Panc1 (cell line): Measurements from ENCODE around the gene TRPM4. TPM values are rescaled to one million over a fixed set of nuclear protein-coding genes. Genes with fewer than 3 reads are reported as not detected.

Source experiments
- ATAC-seq: fragments of 200-7000 bp; cut with Tn5 transposase; 2 replicates; pipeline ENCODE4 v1.9.1; 2020; ENCODE audit warnings: mild to moderate bottlenecking, moderate library complexity
- BruUV-seq: library from RNA; stranded (reverse); fragments of 400-500 nt; replicated peaks from 2 replicates; lab custom pipeline; 2021; lab: Mats Ljungman, UMichigan
- CTCF ChIA-PET: fragments of 300-600 bp; sonication (Branson Sonifier 250); formaldehyde crosslinking; loops from one replicate; lab custom pipeline; 2022; ENCODE audit warnings: antibody characterized with exemption; lab: Charles Lee
- POLR2A ChIA-PET: fragments of 300-600 bp; sonication (Branson Sonifier 250); formaldehyde crosslinking; loops from one replicate; lab custom pipeline; 2022; ENCODE audit warnings: antibody characterized with exemption; lab: Charles Lee
- DNase-seq: peaks from one replicate; pipeline ENCODE4 v3.0.0-alpha.2; 2010; ENCODE audit warnings: low read depth, low spot score
- H3K27ac ChIP-seq: 2 replicates; pipeline ENCODE4 v1.5.1; 2011; ENCODE audit warnings: mild to moderate bottlenecking, low read length, inconsistent platforms
- H3K27me3 ChIP-seq: fragments of 200-500 bp; sonication (Bioruptor generic); 2 replicates; pipeline ENCODE4 v1.6.0; 2014; ENCODE audit warnings: low read length, inconsistent platforms; ENCODE audit not compliant: control insufficient read depth, insufficient read depth
- H3K36me3 ChIP-seq: fragments of 200-500 bp; sonication (Bioruptor generic); 2 replicates; pipeline ENCODE4 v1.5.1; 2014; ENCODE audit warnings: inconsistent platforms, mild to moderate bottlenecking, low read length, moderate library complexity; ENCODE audit not compliant: control insufficient read depth, insufficient read depth
- H3K4me1 ChIP-seq: 2 replicates; pipeline ENCODE4 v1.5.1; 2011; ENCODE audit warnings: inconsistent platforms, mild to moderate bottlenecking, low read length, moderate library complexity; ENCODE audit not compliant: control insufficient read depth, insufficient read depth
- H3K4me3 ChIP-seq, 2 experiments: 2 replicates each; pipeline ENCODE4 v1.5.1; 2011 to 2012; ENCODE audit warnings: low read depth in 2 of 2, low read length in 2 of 2, mild to moderate bottlenecking in 2 of 2, inconsistent platforms in 1 of 2, moderate library complexity in 1 of 2
- H3K9me3 ChIP-seq: fragments of 200-500 bp; sonication (Bioruptor generic); 2 replicates; pipeline ENCODE4 v1.5.1; 2014; ENCODE audit warnings: low read depth, mild to moderate bottlenecking, inconsistent platforms, low read length, moderate library complexity; ENCODE audit not compliant: control insufficient read depth, insufficient read depth
- POLR2AphosphoS5 ChIP-seq: IDR thresholded peaks from 2 replicates; pipeline ENCODE4 v1.6.1; 2012; ENCODE audit warnings: mild to moderate bottlenecking, low read depth, low read length, moderate library complexity
- SIN3A ChIP-seq: IDR thresholded peaks from 2 replicates; pipeline ENCODE4 v1.6.1; 2012; ENCODE audit warnings: low read depth, mild to moderate bottlenecking, low read length, moderate library complexity, borderline replicate concordance; ENCODE audit not compliant: insufficient read depth
- TCF7L2 ChIP-seq: IDR thresholded peaks from 2 replicates; pipeline ENCODE4 v1.6.1; 2011; ENCODE audit warnings: mild to moderate bottlenecking, low read depth, low read length, inconsistent platforms
- in situ Hi-C: cut with HindIII; loops from 2 replicates; pipeline ENCODE4 v1.10.0; 2016; ENCODE audit warnings: low sequenced_read_pairs, low pct_unique_long_range_greater_than_20kb
- intact Hi-C: fragments of 100-400 bp; cut with micrococcal nuclease; formaldehyde crosslinking; loops from one replicate; pipeline ENCODE4 v1.10.0; 2022; ENCODE audit not compliant: unreplicated experiment
- total RNA-seq: library from RNA; stranded (reverse); gene quantifications from one replicate; pipeline ENCODE4 v1.2.1, GENCODE V29; 2021; ENCODE audit not compliant: unreplicated experiment
- TF ChIP-seq, protein P1 (sequence below): fragments of 450-650 bp; IDR thresholded peaks from 2 replicates; pipeline ENCODE4 v1.5.1; 2017; ENCODE audit warnings: mild to moderate bottlenecking
- TF ChIP-seq, protein P2 (sequence below), 2 experiments: IDR thresholded peaks; 2 replicates each; pipeline ENCODE4 v1.6.1; 2011 to 2012; ENCODE audit warnings: low read depth in 2 of 2, control low read depth in 1 of 2, low read length in 1 of 2, mild to moderate bottlenecking in 1 of 2, moderate library complexity in 1 of 2; ENCODE audit not compliant: insufficient read depth in 1 of 2

Gene TRPM4
- total RNA-seq, 1 experiment from 2014 or later = 19.4 TPM

DNA sequence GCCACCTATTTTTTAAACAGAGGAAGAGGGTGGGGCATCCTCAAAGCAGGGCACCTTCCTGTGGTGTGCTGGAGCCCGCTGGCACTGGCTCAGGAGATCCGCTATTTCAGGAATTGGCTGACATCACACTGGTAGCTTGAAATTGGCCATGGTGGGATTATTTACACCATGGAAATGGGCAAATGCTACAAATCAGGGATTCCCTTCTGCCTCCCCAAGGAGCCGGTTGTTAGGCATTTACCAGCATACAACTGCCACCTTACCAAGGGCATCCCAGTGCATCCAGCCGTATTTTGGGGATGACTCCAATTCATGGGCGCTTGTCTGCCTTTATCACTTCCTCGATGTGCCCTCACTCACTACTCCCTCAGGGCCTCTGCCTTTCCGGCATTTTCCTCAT, 16.6 kb upstream of the TRPM4 start:
- CTCF ChIA-PET = no interaction called here
- no TSS peak for BruUV-seq
- Histone ChIP-seq H3K4me1 (no peaks in the 10 kb centered on the region), H3K27me3 (no peaks in the 10 kb centered on the region), H3K36me3 (no peaks in the 10 kb centered on the region), H3K27ac (no peak overlapping the region), H3K9me3 (no peaks in the 10 kb centered on the region), H3K4me3 (no peak overlapping the region)
- POLR2A ChIA-PET = no interaction called here
- intact Hi-C loops (no loop called here), in situ Hi-C loops (no loop called here)
- DNase-seq (no peak), ATAC-seq (no peak)
- TF ChIP-seq POLR2AphosphoS5 (no peak), TCF7L2 (no peak), SIN3A (no peak)
- TF ChIP-seq, protein P1, sequence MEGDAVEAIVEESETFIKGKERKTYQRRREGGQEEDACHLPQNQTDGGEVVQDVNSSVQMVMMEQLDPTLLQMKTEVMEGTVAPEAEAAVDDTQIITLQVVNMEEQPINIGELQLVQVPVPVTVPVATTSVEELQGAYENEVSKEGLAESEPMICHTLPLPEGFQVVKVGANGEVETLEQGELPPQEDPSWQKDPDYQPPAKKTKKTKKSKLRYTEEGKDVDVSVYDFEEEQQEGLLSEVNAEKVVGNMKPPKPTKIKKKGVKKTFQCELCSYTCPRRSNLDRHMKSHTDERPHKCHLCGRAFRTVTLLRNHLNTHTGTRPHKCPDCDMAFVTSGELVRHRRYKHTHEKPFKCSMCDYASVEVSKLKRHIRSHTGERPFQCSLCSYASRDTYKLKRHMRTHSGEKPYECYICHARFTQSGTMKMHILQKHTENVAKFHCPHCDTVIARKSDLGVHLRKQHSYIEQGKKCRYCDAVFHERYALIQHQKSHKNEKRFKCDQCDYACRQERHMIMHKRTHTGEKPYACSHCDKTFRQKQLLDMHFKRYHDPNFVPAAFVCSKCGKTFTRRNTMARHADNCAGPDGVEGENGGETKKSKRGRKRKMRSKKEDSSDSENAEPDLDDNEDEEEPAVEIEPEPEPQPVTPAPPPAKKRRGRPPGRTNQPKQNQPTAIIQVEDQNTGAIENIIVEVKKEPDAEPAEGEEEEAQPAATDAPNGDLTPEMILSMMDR = no peak
- TF ChIP-seq, protein P2, sequence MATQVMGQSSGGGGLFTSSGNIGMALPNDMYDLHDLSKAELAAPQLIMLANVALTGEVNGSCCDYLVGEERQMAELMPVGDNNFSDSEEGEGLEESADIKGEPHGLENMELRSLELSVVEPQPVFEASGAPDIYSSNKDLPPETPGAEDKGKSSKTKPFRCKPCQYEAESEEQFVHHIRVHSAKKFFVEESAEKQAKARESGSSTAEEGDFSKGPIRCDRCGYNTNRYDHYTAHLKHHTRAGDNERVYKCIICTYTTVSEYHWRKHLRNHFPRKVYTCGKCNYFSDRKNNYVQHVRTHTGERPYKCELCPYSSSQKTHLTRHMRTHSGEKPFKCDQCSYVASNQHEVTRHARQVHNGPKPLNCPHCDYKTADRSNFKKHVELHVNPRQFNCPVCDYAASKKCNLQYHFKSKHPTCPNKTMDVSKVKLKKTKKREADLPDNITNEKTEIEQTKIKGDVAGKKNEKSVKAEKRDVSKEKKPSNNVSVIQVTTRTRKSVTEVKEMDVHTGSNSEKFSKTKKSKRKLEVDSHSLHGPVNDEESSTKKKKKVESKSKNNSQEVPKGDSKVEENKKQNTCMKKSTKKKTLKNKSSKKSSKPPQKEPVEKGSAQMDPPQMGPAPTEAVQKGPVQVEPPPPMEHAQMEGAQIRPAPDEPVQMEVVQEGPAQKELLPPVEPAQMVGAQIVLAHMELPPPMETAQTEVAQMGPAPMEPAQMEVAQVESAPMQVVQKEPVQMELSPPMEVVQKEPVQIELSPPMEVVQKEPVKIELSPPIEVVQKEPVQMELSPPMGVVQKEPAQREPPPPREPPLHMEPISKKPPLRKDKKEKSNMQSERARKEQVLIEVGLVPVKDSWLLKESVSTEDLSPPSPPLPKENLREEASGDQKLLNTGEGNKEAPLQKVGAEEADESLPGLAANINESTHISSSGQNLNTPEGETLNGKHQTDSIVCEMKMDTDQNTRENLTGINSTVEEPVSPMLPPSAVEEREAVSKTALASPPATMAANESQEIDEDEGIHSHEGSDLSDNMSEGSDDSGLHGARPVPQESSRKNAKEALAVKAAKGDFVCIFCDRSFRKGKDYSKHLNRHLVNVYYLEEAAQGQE (IDR thresholded peaks at IDR 0.05; ENCODE audit: insufficient read depth in 1 of 2, low read depth in 2 of 2, low read length in 1 of 2) = no peak

DNA sequence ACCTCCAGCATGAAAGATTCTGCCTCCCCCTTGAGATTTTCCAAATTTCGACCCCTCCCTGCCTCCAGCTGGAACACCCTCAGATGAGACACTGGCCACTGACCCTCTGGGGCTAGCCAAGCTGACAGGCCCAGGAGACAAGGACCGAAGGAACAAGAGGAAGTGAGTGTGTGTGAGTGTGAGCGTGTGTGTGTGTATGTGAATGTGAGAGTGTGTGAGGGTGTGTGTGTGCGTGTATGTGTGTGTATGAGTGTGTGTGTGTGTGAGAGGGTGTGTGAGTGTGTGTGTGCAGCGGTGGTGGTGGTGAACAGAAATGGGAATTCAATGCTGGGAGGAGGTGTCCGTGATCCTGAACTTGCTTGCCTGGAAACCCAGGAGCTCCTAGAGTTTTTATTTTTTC, 16.2 kb upstream of the TRPM4 start:
- no peaks in the 10 kb centered on the region for H3K9me3 ChIP-seq
- H3K4me3 ChIP-seq = no peak overlapping the region
- no peaks in the 10 kb centered on the region for H3K4me1 ChIP-seq
- in situ Hi-C loops (no loop called here), intact Hi-C loops (no loop called here)
- TF ChIP-seq POLR2AphosphoS5 = no peak
- TF ChIP-seq TCF7L2 = no peak
- no peak for TF ChIP-seq SIN3A
- TF ChIP-seq, protein P1 = no peak
- TF ChIP-seq, protein P2 (IDR thresholded peaks at IDR 0.05; ENCODE audit: insufficient read depth in 1 of 2, low read depth in 2 of 2, low read length in 1 of 2) = no peak
- DNase-seq (no peak), ATAC-seq (no peak)
- ChIA-PET POLR2A (no interaction called here), CTCF (no interaction called here)
- no peaks in the 10 kb centered on the region for H3K27me3 ChIP-seq
- H3K36me3 ChIP-seq = no peaks in the 10 kb centered on the region
- no TSS peak for BruUV-seq
- no peak overlapping the region for H3K27ac ChIP-seq
